Loucy (cell line): ENCODE measurements around the gene TMA7B.

Experiments
- H2AFZ ChIP-seq: fragments of 200-600 bp; sonication (generic); 2 replicates; pipeline ENCODE4 v1.6.0; 2016; ENCODE audit warnings: antibody characterized with exemption, mild to moderate bottlenecking, low read length, moderate library complexity
- H3F3A ChIP-seq: fragments of 200-600 bp; 2 replicates; pipeline ENCODE4 v1.6.0; 2016; ENCODE audit warnings: antibody characterized with exemption, low read depth, mild to moderate bottlenecking
- H3K27me3 ChIP-seq: fragments of 200-600 bp; sonication (generic); 2 replicates; pipeline ENCODE4 v1.6.1; 2014; ENCODE audit warnings: low read length, mild to moderate bottlenecking; ENCODE audit not compliant: insufficient read depth, poor library complexity, severe bottlenecking
- H3K36me3 ChIP-seq: fragments of 200-600 bp; sonication (generic); 2 replicates; pipeline ENCODE4 v1.6.1; 2016; ENCODE audit warnings: low read length; ENCODE audit not compliant: insufficient read depth
- H3K4me1 ChIP-seq: fragments of 200-600 bp; sonication (generic); 2 replicates; pipeline ENCODE4 v1.5.1; 2014; ENCODE audit warnings: low read length, mild to moderate bottlenecking; ENCODE audit not compliant: insufficient read depth, poor library complexity, severe bottlenecking
- H3K4me2 ChIP-seq: fragments of 200-600 bp; sonication (generic); 2 replicates; pipeline ENCODE4 v1.6.0; 2014; ENCODE audit warnings: antibody characterized with exemption, low read length, low read depth, mild to moderate bottlenecking; ENCODE audit not compliant: poor library complexity, severe bottlenecking
- H3K4me3 ChIP-seq: fragments of 200-600 bp; sonication (generic); 2 replicates; pipeline ENCODE4 v1.5.1; 2014; ENCODE audit warnings: low read length, mild to moderate bottlenecking, mixed read lengths; ENCODE audit not compliant: poor library complexity, severe bottlenecking
- H3K79me2 ChIP-seq: fragments of 200-600 bp; sonication (generic); 2 replicates; pipeline ENCODE4 v1.6.1; 2014; ENCODE audit warnings: low read length; ENCODE audit not compliant: insufficient read depth
- H3K9ac ChIP-seq: fragments of 200-600 bp; sonication (generic); 2 replicates; pipeline ENCODE4 v1.6.0; 2014; ENCODE audit warnings: mild to moderate bottlenecking, low read depth, low read length, moderate library complexity; ENCODE audit not compliant: poor library complexity, severe bottlenecking
- H3K9me2 ChIP-seq: fragments of 200-600 bp; sonication (generic); replicated peaks from 2 replicates; pipeline ENCODE4 v1.6.1; 2016; ENCODE audit warnings: low read depth, low read length, mixed read lengths
- H3K9me3 ChIP-seq: fragments of 200-600 bp; sonication (generic); 2 replicates; pipeline ENCODE4 v1.6.1; 2014; ENCODE audit warnings: mild to moderate bottlenecking, antibody characterized with exemption, low read length, low read depth; ENCODE audit not compliant: insufficient read depth
- H4K20me1 ChIP-seq: fragments of 200-600 bp; sonication (generic); 2 replicates; pipeline ENCODE4 v1.6.0; 2014; ENCODE audit warnings: antibody characterized with exemption, low read length, mild to moderate bottlenecking; ENCODE audit not compliant: insufficient read depth, poor library complexity, severe bottlenecking
- EZH2phosphoT487 ChIP-seq: fragments of 200-600 bp; IDR thresholded peaks from 2 replicates; pipeline ENCODE4 v1.6.1; 2018; ENCODE audit warnings: antibody characterized with exemption, mild to moderate bottlenecking, moderate library complexity, borderline replicate concordance
- TF ChIP-seq, protein P1 (sequence below): fragments of 200-600 bp; sonication (generic); conservative IDR thresholded peaks from 2 replicates; pipeline ENCODE4 v1.5.1; 2014; ENCODE audit warnings: mild to moderate bottlenecking, antibody characterized with exemption, low read length

The TMA7B gene

DNA sequence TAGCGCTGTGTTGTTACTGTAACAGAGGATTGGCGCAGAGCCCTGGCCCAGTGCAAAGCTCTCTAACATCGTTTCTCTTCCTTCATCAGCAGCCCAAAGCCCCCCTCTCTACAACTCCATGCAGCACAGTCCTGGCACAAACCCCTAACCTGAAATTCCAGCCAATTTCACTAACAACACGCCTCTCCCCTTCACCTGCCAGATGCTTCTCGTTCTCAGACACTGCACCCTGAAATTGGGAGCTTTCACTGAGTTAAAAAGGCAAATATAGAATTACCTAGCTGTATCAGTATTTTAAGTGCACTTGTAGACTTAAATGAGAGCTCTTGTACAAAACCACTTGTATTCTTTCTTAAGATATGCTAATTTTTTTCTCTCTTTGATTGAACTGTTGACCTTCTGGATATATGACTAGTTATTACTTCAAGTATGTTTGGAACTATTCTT lies 43.0 kb upstream of the TMA7B start:
- Histone ChIP-seq H3K4me3 (no peak overlapping the region), H3K9me3 (no peaks in the 10 kb centered on the region), H3K4me1 (peaks cover 75% of the 10 kb centered on the region), H4K20me1 (peaks cover 88% of the 10 kb centered on the region), H3K79me2 (peaks cover 99% of the 10 kb centered on the region), H3K4me2 (peak overlapping the region; percentile 43), H3K27me3 (no peaks in the 10 kb centered on the region), H3F3A (no peaks in the 10 kb centered on the region), H3K36me3 (peaks cover 49% of the 10 kb centered on the region; the same call in 1 of the 2 replicates), H3K9ac (no peak overlapping the region), H2AFZ (no peak overlapping the region), H3K9me2 (no peaks in the 10 kb centered on the region)
- TF ChIP-seq, protein P1, sequence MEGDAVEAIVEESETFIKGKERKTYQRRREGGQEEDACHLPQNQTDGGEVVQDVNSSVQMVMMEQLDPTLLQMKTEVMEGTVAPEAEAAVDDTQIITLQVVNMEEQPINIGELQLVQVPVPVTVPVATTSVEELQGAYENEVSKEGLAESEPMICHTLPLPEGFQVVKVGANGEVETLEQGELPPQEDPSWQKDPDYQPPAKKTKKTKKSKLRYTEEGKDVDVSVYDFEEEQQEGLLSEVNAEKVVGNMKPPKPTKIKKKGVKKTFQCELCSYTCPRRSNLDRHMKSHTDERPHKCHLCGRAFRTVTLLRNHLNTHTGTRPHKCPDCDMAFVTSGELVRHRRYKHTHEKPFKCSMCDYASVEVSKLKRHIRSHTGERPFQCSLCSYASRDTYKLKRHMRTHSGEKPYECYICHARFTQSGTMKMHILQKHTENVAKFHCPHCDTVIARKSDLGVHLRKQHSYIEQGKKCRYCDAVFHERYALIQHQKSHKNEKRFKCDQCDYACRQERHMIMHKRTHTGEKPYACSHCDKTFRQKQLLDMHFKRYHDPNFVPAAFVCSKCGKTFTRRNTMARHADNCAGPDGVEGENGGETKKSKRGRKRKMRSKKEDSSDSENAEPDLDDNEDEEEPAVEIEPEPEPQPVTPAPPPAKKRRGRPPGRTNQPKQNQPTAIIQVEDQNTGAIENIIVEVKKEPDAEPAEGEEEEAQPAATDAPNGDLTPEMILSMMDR, result no peak
- TF ChIP-seq EZH2phosphoT487, result no peak

DNA sequence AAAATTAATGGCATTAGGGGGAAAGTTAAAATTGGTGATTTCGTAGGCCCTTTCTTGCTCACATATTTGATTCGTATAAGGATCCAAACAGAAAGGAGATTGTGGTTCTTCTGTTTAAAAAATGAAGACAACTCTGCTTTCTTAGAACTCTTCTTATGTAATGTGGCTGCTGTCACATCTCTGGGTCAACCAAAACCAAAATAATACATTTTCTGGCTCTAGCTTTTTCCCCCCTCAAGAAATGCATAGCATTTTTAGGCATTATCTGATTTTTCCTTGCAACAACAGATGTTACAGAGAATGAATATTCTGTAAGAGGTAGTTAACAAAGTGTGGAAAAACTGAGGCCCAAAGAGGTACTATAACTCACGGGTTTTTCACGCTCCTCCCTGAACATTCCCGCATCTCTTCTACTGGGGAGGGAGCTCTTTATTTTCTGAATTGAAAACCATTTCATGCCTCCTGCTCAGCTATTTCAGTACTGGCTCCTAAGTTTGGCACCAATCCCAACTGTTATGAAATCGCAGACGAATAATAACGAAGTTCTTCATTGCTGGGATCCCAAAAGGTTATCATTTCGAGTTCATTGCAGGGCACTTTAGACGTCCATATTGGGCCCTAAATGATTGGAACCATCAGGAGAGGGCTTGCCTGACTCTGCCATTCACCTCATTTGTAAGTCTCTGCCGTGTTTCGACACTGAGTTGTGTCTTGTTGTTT lies 42.3 kb upstream of the TMA7B start:
- peaks cover 76% of the 10 kb centered on the region for H3K4me1 ChIP-seq
- no peak overlapping the region for H3K4me3 ChIP-seq
- H4K20me1 ChIP-seq, result peaks cover 88% of the 10 kb centered on the region
- no peaks in the 10 kb centered on the region for H3K27me3 ChIP-seq
- H3K36me3 ChIP-seq, result peaks cover 48% of the 10 kb centered on the region; the same call in 1 of the 2 replicates
- TF ChIP-seq, protein P1, result no peak
- no peak for TF ChIP-seq EZH2phosphoT487
- no peaks in the 10 kb centered on the region for H3K9me2 ChIP-seq
- no peaks in the 10 kb centered on the region for H3F3A ChIP-seq
- no peak overlapping the region for H2AFZ ChIP-seq
- peak overlapping the region; percentile 43 for H3K4me2 ChIP-seq
- H3K9me3 ChIP-seq, result no peaks in the 10 kb centered on the region
- peaks cover 99% of the 10 kb centered on the region for H3K79me2 ChIP-seq
- no peak overlapping the region for H3K9ac ChIP-seq

GRCh38 chr22:39920134-39920743 lies 40.0 kb upstream of the TMA7B start:
- Histone ChIP-seq H3K79me2 (peaks cover 100% of the 10 kb centered on the region), H4K20me1 (peaks cover 91% of the 10 kb centered on the region), H3K9ac (no peak overlapping the region), H2AFZ (no peak overlapping the region), H3F3A (no peaks in the 10 kb centered on the region), H3K9me2 (no peaks in the 10 kb centered on the region), H3K27me3 (no peaks in the 10 kb centered on the region), H3K9me3 (no peaks in the 10 kb centered on the region), H3K36me3 (peaks cover 58% of the 10 kb centered on the region; the same call in 1 of the 2 replicates), H3K4me2 (peak overlapping the region; percentile 11), H3K4me3 (no peak overlapping the region), H3K4me1 (peaks cover 76% of the 10 kb centered on the region)
- TF ChIP-seq EZH2phosphoT487, result no peak
- TF ChIP-seq, protein P1, result no peak
